BE2C (cell line): ENCODE data around the gene E4F1.

Source experiments
- DNase-seq: peaks from one replicate; pipeline ENCODE4 v3.0.0-alpha.2; 2020
- H3K27me3 ChIP-seq: fragments of 250-450 bp; sonication (Bioruptor Pico); 2 replicates; pipeline ENCODE4 v1.5.1; 2020; ENCODE audit warnings: mild to moderate bottlenecking
- H3K36me3 ChIP-seq: fragments of 250-450 bp; sonication (Bioruptor Pico); 2 replicates; pipeline ENCODE4 v1.5.1; 2020; ENCODE audit warnings: mild to moderate bottlenecking
- H3K4me1 ChIP-seq: fragments of 250-450 bp; sonication (Bioruptor Pico); 2 replicates; pipeline ENCODE4 v1.5.1; 2020
- H3K4me3 ChIP-seq: 2 replicates; pipeline ENCODE4 v1.5.1; 2011; ENCODE audit warnings: low read depth, low read length
- H3K9me3 ChIP-seq: fragments of 250-450 bp; sonication (Bioruptor Pico); 2 replicates; pipeline ENCODE4 v1.5.1; 2020
- CTCF ChIP-seq: IDR thresholded peaks from 2 replicates; pipeline ENCODE4 v1.5.1; 2012; ENCODE audit warnings: mild to moderate bottlenecking, low read depth, low read length

E4F1 gene

GRCh38 chr16:2216330-2216729 is 7.1 kb upstream of the E4F1 start:
- no peak overlapping the region for H3K4me3 ChIP-seq
- H3K4me1 ChIP-seq = peaks cover 8% of the 10 kb centered on the region
- DNase-seq = no peak
- no peaks in the 10 kb centered on the region for H3K9me3 ChIP-seq
- no peak for TF ChIP-seq CTCF
- peaks cover 10% of the 10 kb centered on the region for H3K36me3 ChIP-seq
- H3K27me3 ChIP-seq = no peaks in the 10 kb centered on the region

GRCh38 chr16:2223942-2224486 is 623 bp downstream of the E4F1 start:
- TF ChIP-seq CTCF = peak; percentile 32; the same call in 1 of the 2 replicates
- Histone ChIP-seq H3K4me3 (peak overlapping the region; percentile 91), H3K36me3 (peaks cover 11% of the 10 kb centered on the region), H3K9me3 (no peaks in the 10 kb centered on the region), H3K27me3 (no peaks in the 10 kb centered on the region), H3K4me1 (no peaks in the 10 kb centered on the region)
- DNase-seq = peak; percentile 59

GRCh38 chr16:2226245-2226793 is 2.9 kb downstream of the E4F1 start:
- no peak for TF ChIP-seq CTCF

GRCh38 chr16:2226918-2227317 is 3.5 kb downstream of the E4F1 start:
- Histone ChIP-seq H3K9me3 (no peaks in the 10 kb centered on the region), H3K27me3 (no peaks in the 10 kb centered on the region), H3K4me3 (no peak overlapping the region), H3K36me3 (peaks cover 37% of the 10 kb centered on the region), H3K4me1 (no peaks in the 10 kb centered on the region)
- no peak for DNase-seq
- no peak for TF ChIP-seq CTCF

More at GRCh38 chr16:2226245-2226793, 2.9 kb downstream of the E4F1 start:
- H3K36me3 ChIP-seq = peaks cover 31% of the 10 kb centered on the region
- no peak for DNase-seq
- H3K4me1 ChIP-seq = no peaks in the 10 kb centered on the region
- H3K27me3 ChIP-seq = no peaks in the 10 kb centered on the region
- no peak overlapping the region for H3K4me3 ChIP-seq
- no peaks in the 10 kb centered on the region for H3K9me3 ChIP-seq

GRCh38 chr16:2228161-2228824 is 4.9 kb downstream of the E4F1 start:
- TF ChIP-seq CTCF = no peak
- H3K4me3 ChIP-seq = no peak overlapping the region
- H3K4me1 ChIP-seq = no peaks in the 10 kb centered on the region
- H3K36me3 ChIP-seq = peaks cover 51% of the 10 kb centered on the region
- no peaks in the 10 kb centered on the region for H3K27me3 ChIP-seq
- no peak for DNase-seq
- no peaks in the 10 kb centered on the region for H3K9me3 ChIP-seq

GRCh38 chr16:2229091-2229490 is 5.7 kb downstream of the E4F1 start:
- no peak overlapping the region for H3K4me3 ChIP-seq
- TF ChIP-seq CTCF = no peak
- H3K27me3 ChIP-seq = no peaks in the 10 kb centered on the region
- DNase-seq = no peak
- peaks cover 59% of the 10 kb centered on the region for H3K36me3 ChIP-seq
- no peaks in the 10 kb centered on the region for H3K4me1 ChIP-seq
- no peaks in the 10 kb centered on the region for H3K9me3 ChIP-seq
